Gastroesophageal sphincter (tissue), 3 donors: ENCODE measurements around the gene TRIM75.

Source experiments
- POLR2A ChIP-seq, 2 donors: fragments of 450-650 bp; IDR thresholded peaks; one replicate each; pipeline ENCODE4 v1.6.1; 2017; ENCODE audit warnings: antibody characterized with exemption in 2 of 2, mild to moderate bottlenecking in 2 of 2, moderate library complexity in 1 of 2
- POLR2AphosphoS5 ChIP-seq: sonication (generic); formaldehyde crosslinking; IDR thresholded peaks from one replicate; pipeline ENCODE4 v1.6.1; 2017; ENCODE audit warnings: antibody characterized with exemption
- TF ChIP-seq, protein P1 (sequence below), 4 experiments: fragments of 200-600 bp in 2 of 4; fragments of 450-650 bp in 2 of 4; sonication (generic) in 1 of 4; IDR thresholded peaks; one replicate each; pipeline ENCODE4 v1.5.1; 2017 to 2019; ENCODE audit warnings: antibody characterized with exemption in 4 of 4, mild to moderate bottlenecking in 2 of 4, moderate library complexity in 2 of 4

DNA sequence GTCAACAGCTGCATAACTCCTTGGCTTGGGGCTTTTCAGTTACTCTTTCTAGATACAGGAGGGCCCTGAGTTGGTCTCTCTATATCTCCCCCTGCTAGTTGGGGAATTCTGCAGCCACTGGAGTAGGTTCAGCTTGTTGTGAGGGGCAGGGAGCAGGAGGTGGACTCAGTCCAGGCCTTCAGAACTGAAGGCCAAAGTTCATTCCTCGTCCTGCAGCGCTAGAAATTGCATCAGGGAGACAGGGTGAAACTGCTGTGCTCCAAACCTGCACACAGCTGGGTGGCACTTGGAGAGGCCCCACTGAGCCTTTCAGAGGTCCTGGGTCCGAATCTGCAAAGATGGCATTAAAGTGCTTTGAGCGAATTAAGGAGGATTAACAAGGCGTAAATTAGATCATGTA, 46.8 kb upstream of the TRIM75 start:
- TF ChIP-seq, protein P1, sequence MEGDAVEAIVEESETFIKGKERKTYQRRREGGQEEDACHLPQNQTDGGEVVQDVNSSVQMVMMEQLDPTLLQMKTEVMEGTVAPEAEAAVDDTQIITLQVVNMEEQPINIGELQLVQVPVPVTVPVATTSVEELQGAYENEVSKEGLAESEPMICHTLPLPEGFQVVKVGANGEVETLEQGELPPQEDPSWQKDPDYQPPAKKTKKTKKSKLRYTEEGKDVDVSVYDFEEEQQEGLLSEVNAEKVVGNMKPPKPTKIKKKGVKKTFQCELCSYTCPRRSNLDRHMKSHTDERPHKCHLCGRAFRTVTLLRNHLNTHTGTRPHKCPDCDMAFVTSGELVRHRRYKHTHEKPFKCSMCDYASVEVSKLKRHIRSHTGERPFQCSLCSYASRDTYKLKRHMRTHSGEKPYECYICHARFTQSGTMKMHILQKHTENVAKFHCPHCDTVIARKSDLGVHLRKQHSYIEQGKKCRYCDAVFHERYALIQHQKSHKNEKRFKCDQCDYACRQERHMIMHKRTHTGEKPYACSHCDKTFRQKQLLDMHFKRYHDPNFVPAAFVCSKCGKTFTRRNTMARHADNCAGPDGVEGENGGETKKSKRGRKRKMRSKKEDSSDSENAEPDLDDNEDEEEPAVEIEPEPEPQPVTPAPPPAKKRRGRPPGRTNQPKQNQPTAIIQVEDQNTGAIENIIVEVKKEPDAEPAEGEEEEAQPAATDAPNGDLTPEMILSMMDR (IDR thresholded peaks at IDR 0.05), result no peak
- TF ChIP-seq POLR2AphosphoS5 (no peak), POLR2A (IDR thresholded peaks at IDR 0.05) (no peak)
